Skin epidermis (tissue), 12 donors: Measurements from ENCODE around the gene TMBIM4.

Source experiments
- H3K27ac ChIP-seq, 21 experiments: fragments of 200-600 bp; sonication (generic) in 11 of 21; one replicate each; pipeline ENCODE4 v1.5.0; 2020; ENCODE audit warnings: mild to moderate bottlenecking in 3 of 21, inconsistent platforms in 2 of 21, moderate library complexity in 2 of 21
- H3K4me3 ChIP-seq, 7 experiments: fragments of 200-600 bp; sonication (generic) in 2 of 7; one replicate each; pipeline ENCODE4 v1.5.0; 2020; ENCODE audit warnings: inconsistent platforms in 2 of 7, mild to moderate bottlenecking in 2 of 7, moderate library complexity in 1 of 7

Gene TMBIM4

DNA sequence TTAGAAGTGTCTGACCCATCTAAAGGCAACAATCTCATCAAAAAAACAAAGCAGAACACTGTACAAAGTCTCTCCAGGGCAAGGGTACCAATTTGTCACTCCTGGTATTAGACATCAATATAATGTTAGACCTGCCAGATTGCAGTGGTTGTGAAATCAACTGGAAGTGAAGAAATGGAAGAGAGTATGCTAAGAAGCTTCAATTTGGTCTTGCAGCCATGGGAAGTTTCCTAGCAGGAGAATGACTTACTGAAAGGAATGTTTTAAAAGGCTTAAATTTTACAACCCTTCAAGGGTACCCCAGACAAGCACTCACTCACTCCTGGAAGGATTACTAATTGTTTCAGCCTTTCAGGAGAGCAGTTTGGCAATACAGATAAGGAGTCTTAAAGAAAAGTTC lies 58.2 kb downstream of the TMBIM4 start:
- H3K27ac ChIP-seq = no peak overlapping the region
- H3K4me3 ChIP-seq = no peak overlapping the region

- H3K27ac ChIP-seq = no peak overlapping the region
Observed at GRCh38 chr12:66109056-66109455, 60.7 kb downstream of the TMBIM4 start.

GRCh38 chr12:66108386-66108785 lies 61.4 kb downstream of the TMBIM4 start:
- Histone ChIP-seq H3K4me3 (no peak overlapping the region), H3K27ac (no peak overlapping the region)

More at GRCh38 chr12:66109056-66109455, 60.7 kb downstream of the TMBIM4 start:
- no peak overlapping the region for H3K4me3 ChIP-seq

DNA sequence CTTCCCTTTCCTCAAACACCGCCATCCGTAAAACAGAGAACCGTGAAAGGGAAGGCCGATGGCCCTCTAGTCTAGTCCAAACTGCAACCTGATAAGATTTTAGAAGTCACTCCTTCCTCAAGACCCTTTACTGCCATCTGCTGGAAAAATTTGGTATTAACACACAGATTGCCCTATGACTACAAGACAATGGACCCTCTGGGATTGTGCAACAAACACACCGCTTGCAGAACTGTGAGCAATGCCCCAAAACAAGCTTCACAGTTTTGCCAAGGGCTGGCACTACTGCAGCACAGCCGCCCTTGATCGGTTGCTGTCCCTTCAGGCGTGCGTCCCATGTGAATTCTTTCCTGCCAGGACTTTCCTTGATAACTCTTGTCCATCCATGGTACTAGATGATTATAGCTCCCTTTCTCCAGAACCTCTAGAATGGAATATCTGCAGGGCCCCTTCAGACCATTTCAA lies 62.3 kb downstream of the TMBIM4 start:
- Histone ChIP-seq H3K4me3 (no peak overlapping the region), H3K27ac (no peak overlapping the region)

DNA sequence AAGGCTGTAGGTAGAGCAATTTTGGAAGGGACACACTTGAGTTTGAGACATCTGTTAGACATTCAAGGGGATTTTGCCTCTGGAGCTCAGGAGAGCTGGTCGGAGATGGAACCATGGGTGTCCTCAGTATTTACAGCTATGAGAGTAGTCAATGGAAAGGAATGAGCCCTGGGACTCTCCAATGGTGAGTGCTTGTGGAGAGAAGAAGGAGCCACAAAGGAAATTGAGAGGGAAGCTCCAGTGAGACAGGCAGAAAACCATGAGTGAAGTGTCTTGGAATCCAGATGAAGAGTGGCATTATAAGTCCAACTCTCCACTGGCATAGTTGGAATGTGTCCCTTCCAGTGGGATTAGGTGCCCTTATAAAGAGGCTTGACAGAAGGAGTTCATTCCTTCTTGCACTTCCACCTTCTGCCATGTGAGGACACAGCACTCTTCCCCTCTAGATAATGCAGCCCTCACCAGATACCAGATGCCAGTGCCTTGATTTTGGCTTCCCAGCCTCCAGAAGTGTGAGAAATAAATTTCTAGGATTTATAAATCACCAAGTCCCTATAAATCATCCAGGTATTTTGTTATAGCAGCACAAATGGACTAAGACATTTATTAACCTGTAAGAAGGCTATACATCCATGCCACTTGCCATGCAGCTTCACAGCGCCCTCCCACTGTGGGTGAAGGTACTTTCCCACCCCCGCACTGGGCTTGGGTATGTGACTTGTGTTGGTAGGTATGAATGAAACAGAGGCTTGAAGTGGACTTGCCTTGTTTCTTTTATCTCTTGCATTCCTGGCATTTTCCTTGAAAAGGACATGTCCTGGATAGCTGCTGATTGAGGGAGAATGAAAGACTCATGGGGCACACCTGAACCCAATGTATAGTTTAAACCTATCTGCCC lies 66.5 kb downstream of the TMBIM4 start:
- Histone ChIP-seq H3K4me3 (no peak overlapping the region), H3K27ac (no peak overlapping the region)

- Histone ChIP-seq H3K4me3 (no peak overlapping the region), H3K27ac (no peak overlapping the region)
Observed at GRCh38 chr12:66092559-66093269, 77.1 kb downstream of the TMBIM4 start.

GRCh38 chr12:66090157-66090556 lies 79.6 kb downstream of the TMBIM4 start:
- no peak overlapping the region for H3K27ac ChIP-seq

GRCh38 chr12:66087365-66087943 lies 82.3 kb downstream of the TMBIM4 start:
- no peak overlapping the region for H3K4me3 ChIP-seq
- no peak overlapping the region for H3K27ac ChIP-seq

More at GRCh38 chr12:66090157-66090556, 79.6 kb downstream of the TMBIM4 start:
- H3K4me3 ChIP-seq = no peak overlapping the region

DNA sequence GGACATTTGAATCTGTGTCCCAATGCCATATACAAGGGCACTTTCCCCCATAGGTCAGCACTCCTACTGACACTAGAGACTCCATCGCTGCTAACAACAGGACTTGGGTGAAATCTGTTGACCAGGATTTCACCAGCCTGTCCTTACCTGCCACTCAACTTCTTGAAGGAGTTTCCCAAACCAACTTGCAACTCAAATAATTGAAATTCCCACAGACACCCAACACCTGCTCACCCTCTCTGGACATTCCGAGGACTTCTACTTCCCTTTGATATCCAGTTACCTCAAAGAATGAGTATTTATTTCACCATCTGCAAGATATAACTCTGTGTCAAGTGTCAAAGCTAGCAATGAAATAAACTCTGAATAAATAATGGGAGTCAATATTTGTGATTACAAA lies 83.8 kb downstream of the TMBIM4 start:
- H3K27ac ChIP-seq = no peak overlapping the region
- H3K4me3 ChIP-seq = no peak overlapping the region
